ENCODE measurements around the gene TSPOAP1.

DNA sequence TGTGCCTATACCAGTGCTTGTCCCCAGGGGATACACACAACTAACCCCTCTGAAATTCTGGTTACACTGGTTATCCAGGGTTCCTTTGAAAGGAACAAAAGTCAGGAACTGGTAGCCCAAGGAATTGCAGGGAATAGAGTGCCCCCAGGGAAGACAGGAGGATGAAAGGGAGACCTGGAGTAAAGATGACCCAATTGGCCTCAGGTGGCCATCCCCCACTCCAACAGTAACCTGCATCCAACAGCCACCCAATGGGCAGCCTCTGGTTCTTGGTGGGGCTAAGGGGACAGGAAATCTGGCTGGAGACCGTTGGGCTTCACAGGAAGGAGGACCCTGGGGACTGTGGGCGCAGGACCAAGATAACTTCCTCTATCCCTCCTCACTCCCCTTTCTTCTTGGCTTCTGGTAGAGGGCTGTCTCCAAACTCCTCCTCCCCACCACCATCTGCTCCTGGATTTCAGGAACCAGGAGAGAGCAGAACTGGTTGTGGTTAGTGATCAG, 47.0 kb downstream of the TSPOAP1 start:
- TF ChIP-seq CTCF (conservative IDR thresholded peaks at IDR 0.05; ENCODE audit: low read length), result no peak
- TF ChIP-seq EZH2phosphoT487 (IDR thresholded peaks at IDR 0.05; ENCODE audit: borderline replicate concordance), result no peak
